Mesothelial cell of epicardium (in vitro differentiated cells): ENCODE measurements around the gene MRPS18A. TPM values are rescaled to one million over a fixed set of nuclear protein-coding genes. Genes with fewer than 3 reads are reported as not detected.

Experiments used
- DNase-seq, 2 experiments: peaks; one replicate each; pipeline ENCODE4 v3.0.0; 2021; ENCODE audit warnings: low spot score in 2 of 2; ENCODE audit not compliant: unreplicated experiment in 2 of 2
- H3K27ac Mint-ChIP-seq: 2 replicates; pipeline ENCODE4 v1.8.0; 2021; ENCODE audit warnings: mixed read lengths
- H3K27me3 Mint-ChIP-seq: 2 replicates; pipeline ENCODE4 v1.8.0; 2021; ENCODE audit warnings: low read depth, mixed read lengths
- H3K36me3 Mint-ChIP-seq: 2 replicates; pipeline ENCODE4 v1.8.0; 2021; ENCODE audit warnings: mixed read lengths
- H3K4me1 Mint-ChIP-seq: 2 replicates; pipeline ENCODE4 v1.8.0; 2021; ENCODE audit warnings: mixed read lengths
- H3K4me3 Mint-ChIP-seq: 2 replicates; pipeline ENCODE4 v1.8.0; 2021; ENCODE audit warnings: mild to moderate bottlenecking, moderate library complexity, mixed read lengths
- H3K9me3 Mint-ChIP-seq: 2 replicates; pipeline ENCODE4 v1.8.0; 2021; ENCODE audit warnings: mixed read lengths
- CTCF ChIP-seq: fragments of 200-600 bp; sonication (generic); IDR thresholded peaks from one replicate; pipeline ENCODE4 v1.5.0; 2021; ENCODE audit warnings: antibody characterized with exemption; ENCODE audit not compliant: unreplicated experiment
- total RNA-seq: library from RNA; stranded (reverse); gene quantifications from 3 replicates; pipeline ENCODE4 v1.2.1, GENCODE V29; 2021

MRPS18A gene
- total RNA-seq, 1 donor from 2014 or later, result 41.4 TPM

GRCh38 chr6:43670623-43670986, 17.0 kb downstream of the MRPS18A start:
- no peaks in the 10 kb centered on the region for H3K27me3 Mint-ChIP-seq
- DNase-seq, result no peak
- peaks cover 15% of the 10 kb centered on the region for H3K36me3 Mint-ChIP-seq
- no peak for TF ChIP-seq CTCF
- peak overlapping the region; percentile 89 for H3K27ac Mint-ChIP-seq
- no peak overlapping the region for H3K4me3 Mint-ChIP-seq
- no peaks in the 10 kb centered on the region for H3K9me3 Mint-ChIP-seq
- peaks cover 66% of the 10 kb centered on the region for H3K4me1 Mint-ChIP-seq

GRCh38 chr6:43669922-43670622, 17.5 kb downstream of the MRPS18A start:
- H3K27me3 Mint-ChIP-seq, result no peaks in the 10 kb centered on the region
- H3K4me1 Mint-ChIP-seq, result peaks cover 66% of the 10 kb centered on the region
- peaks cover 13% of the 10 kb centered on the region for H3K36me3 Mint-ChIP-seq
- H3K27ac Mint-ChIP-seq, result peak overlapping the region; percentile 89
- H3K4me3 Mint-ChIP-seq, result no peak overlapping the region
- no peak for DNase-seq
- no peak for TF ChIP-seq CTCF
- H3K9me3 Mint-ChIP-seq, result no peaks in the 10 kb centered on the region

- no peak for DNase-seq
- Mint-ChIP-seq H3K4me1 (peaks cover 61% of the 10 kb centered on the region), H3K9me3 (no peaks in the 10 kb centered on the region), H3K4me3 (no peak overlapping the region), H3K27ac (peak overlapping the region; percentile 89), H3K36me3 (peaks cover 5% of the 10 kb centered on the region), H3K27me3 (no peaks in the 10 kb centered on the region)
- TF ChIP-seq CTCF, result no peak
Measured at GRCh38 chr6:43669050-43669921, 18.3 kb downstream of the MRPS18A start.

- no peaks in the 10 kb centered on the region for H3K27me3 Mint-ChIP-seq
- TF ChIP-seq CTCF, result no peak
- peak overlapping the region; percentile 56 for H3K4me3 Mint-ChIP-seq
- H3K36me3 Mint-ChIP-seq, result peaks cover 4% of the 10 kb centered on the region
- peak overlapping the region; percentile 89 for H3K27ac Mint-ChIP-seq
- peaks cover 53% of the 10 kb centered on the region for H3K4me1 Mint-ChIP-seq
- no peaks in the 10 kb centered on the region for H3K9me3 Mint-ChIP-seq
- DNase-seq, result peak in 1 of 2 experiments; percentile 61
Measured at GRCh38 chr6:43668151-43669028, 19.2 kb downstream of the MRPS18A start.

- Mint-ChIP-seq H3K27me3 (no peaks in the 10 kb centered on the region), H3K36me3 (peaks cover 4% of the 10 kb centered on the region), H3K4me1 (peaks cover 44% of the 10 kb centered on the region), H3K4me3 (peak overlapping the region; percentile 56), H3K9me3 (no peaks in the 10 kb centered on the region), H3K27ac (peak overlapping the region; percentile 89)
- DNase-seq, result peak; percentile 59 to 94
- TF ChIP-seq CTCF, result peak; percentile 83
Measured at GRCh38 chr6:43667245-43668150, 20.1 kb downstream of the MRPS18A start.
